Measurements from ENCODE around the gene PTPRA.
"Not testable (repeated sequence)": the region's sequence is repeated elsewhere in the genome, so short reads cannot be mapped to it uniquely, and the experiment has no call there.

PTPRA gene

GRCh38 chr20:3071266-3071609 lies 198.0 kb downstream of the PTPRA start:
- DNase-seq (ENCODE audit: extremely low read depth, low read depth): no peak
- TF ChIP-seq, protein P1, sequence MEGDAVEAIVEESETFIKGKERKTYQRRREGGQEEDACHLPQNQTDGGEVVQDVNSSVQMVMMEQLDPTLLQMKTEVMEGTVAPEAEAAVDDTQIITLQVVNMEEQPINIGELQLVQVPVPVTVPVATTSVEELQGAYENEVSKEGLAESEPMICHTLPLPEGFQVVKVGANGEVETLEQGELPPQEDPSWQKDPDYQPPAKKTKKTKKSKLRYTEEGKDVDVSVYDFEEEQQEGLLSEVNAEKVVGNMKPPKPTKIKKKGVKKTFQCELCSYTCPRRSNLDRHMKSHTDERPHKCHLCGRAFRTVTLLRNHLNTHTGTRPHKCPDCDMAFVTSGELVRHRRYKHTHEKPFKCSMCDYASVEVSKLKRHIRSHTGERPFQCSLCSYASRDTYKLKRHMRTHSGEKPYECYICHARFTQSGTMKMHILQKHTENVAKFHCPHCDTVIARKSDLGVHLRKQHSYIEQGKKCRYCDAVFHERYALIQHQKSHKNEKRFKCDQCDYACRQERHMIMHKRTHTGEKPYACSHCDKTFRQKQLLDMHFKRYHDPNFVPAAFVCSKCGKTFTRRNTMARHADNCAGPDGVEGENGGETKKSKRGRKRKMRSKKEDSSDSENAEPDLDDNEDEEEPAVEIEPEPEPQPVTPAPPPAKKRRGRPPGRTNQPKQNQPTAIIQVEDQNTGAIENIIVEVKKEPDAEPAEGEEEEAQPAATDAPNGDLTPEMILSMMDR (IDR thresholded peaks at IDR 0.05; ENCODE audit: low read depth, low read length): no peak

DNA sequence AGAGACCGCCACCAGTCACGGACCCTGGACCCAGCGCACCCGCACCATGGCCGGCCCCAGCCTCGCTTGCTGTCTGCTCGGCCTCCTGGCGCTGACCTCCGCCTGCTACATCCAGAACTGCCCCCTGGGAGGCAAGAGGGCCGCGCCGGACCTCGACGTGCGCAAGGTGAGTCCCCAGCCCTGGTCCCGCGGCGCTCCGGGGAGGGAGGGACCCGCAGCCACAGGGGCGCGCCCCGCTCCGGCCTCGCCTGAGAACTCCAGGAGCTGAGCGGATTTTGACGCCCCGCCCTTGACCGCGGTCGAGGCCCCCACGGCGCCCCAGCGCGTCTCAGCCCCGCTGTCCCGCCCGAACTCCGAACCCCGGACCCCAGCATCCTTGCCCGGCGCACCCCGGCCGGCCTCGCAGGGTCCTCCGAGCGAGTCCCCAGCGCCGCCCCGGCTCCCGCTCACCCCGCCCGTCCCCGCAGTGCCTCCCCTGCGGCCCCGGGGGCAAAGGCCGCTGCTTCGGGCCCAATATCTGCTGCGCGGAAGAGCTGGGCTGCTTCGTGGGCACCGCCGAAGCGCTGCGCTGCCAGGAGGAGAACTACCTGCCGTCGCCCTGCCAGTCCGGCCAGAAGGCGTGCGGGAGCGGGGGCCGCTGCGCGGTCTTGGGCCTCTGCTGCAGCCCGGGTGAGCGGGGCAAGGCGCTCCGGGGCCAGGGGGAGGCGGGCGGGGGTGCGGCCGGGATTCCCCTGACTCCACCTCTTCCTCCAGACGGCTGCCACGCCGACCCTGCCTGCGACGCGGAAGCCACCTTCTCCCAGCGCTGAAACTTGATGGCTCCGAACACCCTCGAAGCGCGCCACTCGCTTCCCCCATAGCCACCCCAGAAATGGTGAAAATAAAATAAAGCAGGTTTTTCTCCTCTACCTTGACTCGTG lies 198.6 kb downstream of the PTPRA start, which contains the start of gene OXT:
TSS of gene OXT (plus strand) at position 11 of the 920 bp plus-strand sequence. CDS start at position 47, 36 bp downstream.
- DNase-seq (ENCODE audit: extremely low read depth, low read depth): no peak
- TF ChIP-seq, protein P1 (IDR thresholded peaks at IDR 0.05; ENCODE audit: low read depth, low read length): no peak

DNA sequence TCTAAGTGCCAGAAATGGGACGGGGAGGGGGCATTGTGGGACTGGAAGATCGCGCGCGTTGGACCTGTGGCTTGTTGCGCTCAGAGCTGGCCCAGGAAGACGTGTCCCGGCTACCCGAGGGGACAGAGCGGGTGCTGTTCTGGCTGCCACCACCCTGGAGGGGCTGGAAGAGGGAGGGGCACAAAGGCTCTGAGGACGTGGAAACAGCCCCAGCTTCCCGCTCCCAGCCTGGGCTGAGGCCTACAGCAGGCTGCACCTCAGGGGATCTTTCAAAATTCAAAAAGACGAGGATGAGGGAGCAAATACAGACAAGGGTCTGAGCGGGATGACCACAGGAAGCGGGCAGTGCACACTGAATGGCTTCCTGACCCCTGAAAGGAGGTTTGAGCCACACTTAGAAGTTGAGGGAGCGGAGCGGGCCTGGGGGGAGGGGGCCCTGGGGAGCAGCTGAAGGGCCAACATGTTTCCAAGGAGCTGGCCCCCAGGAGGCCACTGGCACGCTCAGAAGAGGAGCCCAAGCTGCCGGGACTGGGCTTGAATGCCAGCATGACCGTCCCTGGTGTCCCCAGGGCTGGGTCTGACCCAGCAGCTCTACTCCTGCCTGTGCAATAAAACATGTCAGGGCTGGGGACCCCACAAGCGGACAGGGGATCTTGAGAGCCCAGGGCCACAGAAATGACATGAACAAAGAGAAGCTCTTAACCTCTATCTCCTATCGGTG lies 199.4 kb downstream of the PTPRA start:
- no peak for DNase-seq (ENCODE audit: extremely low read depth, low read depth)
- TF ChIP-seq, protein P1 (IDR thresholded peaks at IDR 0.05; ENCODE audit: low read depth, low read length): no peak

- not testable (repeated sequence) for DNase-seq (ENCODE audit: extremely low read depth, low read depth)
Observed at GRCh38 chr20:3073251-3073643, 200.0 kb downstream of the PTPRA start.

DNA sequence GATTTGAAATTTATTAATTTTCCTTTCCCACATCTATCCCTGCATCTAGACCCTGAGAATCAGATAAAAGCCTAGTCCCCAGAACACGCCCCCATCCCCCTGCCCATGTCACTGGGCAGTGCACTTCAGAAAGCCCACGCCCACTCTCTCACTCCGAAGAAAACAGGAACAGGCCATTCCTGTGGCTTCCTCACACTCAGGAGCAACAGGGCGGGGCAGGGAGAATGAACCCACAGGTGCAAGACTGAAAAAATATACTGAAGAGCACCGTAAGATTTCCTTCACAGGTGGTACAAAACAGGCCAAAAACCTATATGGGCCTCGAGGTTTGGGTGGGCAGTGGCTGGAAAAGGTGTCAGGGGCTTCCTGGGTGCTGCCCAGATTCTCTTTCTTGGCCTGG lies 201.5 kb downstream of the PTPRA start:
- DNase-seq (ENCODE audit: extremely low read depth, low read depth): no peak

GRCh38 chr20:3075315-3075714 lies 202.0 kb downstream of the PTPRA start:
- not testable (repeated sequence) for DNase-seq (ENCODE audit: extremely low read depth, low read depth)

More for the DNA sequence above, 201.5 kb downstream of the PTPRA start:
- TF ChIP-seq, protein P1 (IDR thresholded peaks at IDR 0.05; ENCODE audit: low read depth, low read length): no peak

- TF ChIP-seq, protein P1 (IDR thresholded peaks at IDR 0.05; ENCODE audit: low read depth, low read length): no peak
- no peak for DNase-seq (ENCODE audit: extremely low read depth, low read depth)
Observed at GRCh38 chr20:3077618-3078134, 204.4 kb downstream of the PTPRA start.

DNA sequence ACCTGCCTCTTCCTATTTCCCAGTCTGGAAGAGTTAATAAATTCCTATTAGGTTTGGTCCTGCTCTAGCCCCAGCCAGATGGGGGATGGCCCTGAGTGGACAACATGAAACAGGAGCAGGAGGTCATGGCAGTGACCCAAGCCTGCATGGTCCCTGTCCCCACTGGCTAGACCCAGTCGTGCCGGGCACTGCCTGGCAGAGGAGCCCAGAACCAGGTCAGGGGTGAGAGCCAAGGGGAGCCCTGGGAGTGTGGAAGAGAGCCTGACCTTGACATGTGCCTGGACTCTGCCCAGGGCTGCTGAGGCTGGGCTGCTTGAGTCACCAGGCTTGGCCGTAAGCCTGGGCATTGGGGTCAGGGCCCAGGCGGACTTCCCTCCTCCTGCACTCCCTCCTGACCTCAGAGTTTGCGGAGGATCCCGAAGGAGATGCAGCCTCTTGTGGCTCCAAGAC lies 207.7 kb downstream of the PTPRA start:
- peak; percentile 25 for DNase-seq (ENCODE audit: extremely low read depth, low read depth)
- TF ChIP-seq, protein P1 (IDR thresholded peaks at IDR 0.05; ENCODE audit: low read depth, low read length): no peak
